ENCODE measurements around the gene ABHD6. TPM values are rescaled to one million over a fixed set of nuclear protein-coding genes. Genes with fewer than 3 reads are reported as not detected.
"Not testable (repeated sequence)": the region's sequence is repeated elsewhere in the genome, so short reads cannot be mapped to it uniquely, and the experiment has no call there.

The ABHD6 gene
- polyA plus RNA-seq, 1 donor = 33.8 TPM

DNA sequence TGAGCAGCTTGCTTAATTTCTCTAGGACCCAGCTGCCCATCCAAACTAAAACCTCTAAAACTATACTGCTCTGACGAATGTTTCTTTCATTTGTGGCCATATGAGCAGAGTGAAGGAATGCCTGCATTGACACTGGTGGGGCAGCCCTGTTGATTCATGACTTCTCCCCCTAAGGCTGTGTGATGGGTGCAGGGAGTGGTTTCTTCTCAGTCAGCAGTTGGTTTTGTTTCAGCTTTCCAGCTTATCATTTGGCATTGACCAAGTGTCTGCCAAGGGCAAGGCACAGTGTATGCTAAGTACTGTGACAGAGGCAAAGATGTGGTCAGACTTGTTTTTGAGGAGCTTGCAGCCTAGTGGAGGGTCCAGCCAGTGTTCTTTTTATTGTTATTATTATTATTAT lies 4.7 kb downstream of the ABHD6 start:
- H3K4me1 ChIP-seq (ENCODE audit: control insufficient read depth, insufficient read depth, low read length) = peaks cover 25% of the 10 kb centered on the region
- H3K4me3 ChIP-seq (ENCODE audit: low read length) = no peak overlapping the region
- H3K27me3 ChIP-seq (ENCODE audit: control insufficient read depth, insufficient read depth, low read length) = no peaks in the 10 kb centered on the region
- H3K9me3 ChIP-seq (ENCODE audit: control insufficient read depth, low read depth, low read length) = no peaks in the 10 kb centered on the region
- WGBS (ENCODE audit: insufficient coverage, low lambda C conversion rate) = no CpG with 5 or more reads among the region's 1 CpG
- H3K36me3 ChIP-seq (ENCODE audit: control insufficient read depth, insufficient read depth, low read length) = no peaks in the 10 kb centered on the region
- DNase-seq = no peak
- H3K27ac ChIP-seq (ENCODE audit: low read length) = peak overlapping the region; percentile 88

DNA sequence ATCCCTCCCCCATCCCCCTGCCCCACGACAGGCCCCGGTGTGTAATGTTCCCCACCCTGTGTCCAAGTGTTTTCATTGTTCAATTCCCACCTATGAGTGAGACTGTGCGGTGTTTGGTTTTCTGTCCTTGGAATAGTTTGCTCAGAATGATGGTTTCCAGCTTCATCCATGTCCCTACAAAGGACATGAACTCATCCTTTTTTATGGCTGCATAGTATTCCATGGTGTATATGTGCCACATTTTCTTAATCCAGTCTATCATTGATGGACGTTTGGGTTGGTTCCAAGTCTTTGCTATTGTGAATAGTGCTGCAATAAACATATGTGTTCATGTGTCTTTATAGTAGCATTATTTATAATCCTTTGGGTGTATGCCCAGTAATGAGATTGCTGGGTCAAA lies 5.3 kb downstream of the ABHD6 start:
- H3K36me3 ChIP-seq (ENCODE audit: control insufficient read depth, insufficient read depth, low read length); H3K27me3 ChIP-seq (ENCODE audit: control insufficient read depth, insufficient read depth, low read length); H3K4me3 ChIP-seq (ENCODE audit: low read length); DNase-seq; H3K9me3 ChIP-seq (ENCODE audit: control insufficient read depth, low read depth, low read length); H3K27ac ChIP-seq (ENCODE audit: low read length): not testable (repeated sequence)
- WGBS (ENCODE audit: insufficient coverage, low lambda C conversion rate) = no CpG with 5 or more reads among the region's 4 CpGs
- H3K4me1 ChIP-seq (ENCODE audit: control insufficient read depth, insufficient read depth, low read length) = peaks cover 29% of the 10 kb centered on the region

DNA sequence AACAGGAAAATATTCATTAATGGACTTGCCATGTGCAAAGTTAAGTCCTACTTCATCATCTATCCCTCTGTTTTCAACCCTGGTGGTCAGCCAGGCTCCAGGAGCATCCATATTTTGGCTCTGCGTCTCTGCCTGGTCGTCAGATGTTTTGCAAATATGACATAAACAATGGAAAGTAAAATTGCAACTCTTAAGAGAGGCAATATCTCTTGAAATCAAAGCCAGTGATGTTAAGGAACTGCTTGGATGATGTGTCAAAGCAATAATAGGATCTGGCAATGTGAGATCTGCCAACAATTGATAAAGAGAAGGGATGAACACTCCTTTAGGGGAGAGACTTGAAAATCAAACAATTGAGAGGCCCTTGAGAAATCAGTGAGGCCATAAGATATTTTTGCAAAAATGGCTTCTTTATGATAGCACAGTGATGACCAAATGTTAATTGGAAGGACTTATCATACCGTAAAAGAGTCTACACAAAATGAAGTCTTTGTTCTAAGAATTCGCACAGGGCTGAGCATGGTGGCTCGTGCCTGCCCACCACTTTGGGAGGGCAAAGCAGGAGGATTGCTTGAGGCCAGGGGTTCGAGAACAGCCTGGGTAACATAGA lies 6.5 kb downstream of the ABHD6 start:
- Histone ChIP-seq H3K9me3 (ENCODE audit: control insufficient read depth, low read depth, low read length) (no peaks in the 10 kb centered on the region), H3K4me3 (ENCODE audit: low read length) (no peak overlapping the region), H3K4me1 (ENCODE audit: control insufficient read depth, insufficient read depth, low read length) (peaks cover 23% of the 10 kb centered on the region), H3K36me3 (ENCODE audit: control insufficient read depth, insufficient read depth, low read length) (no peaks in the 10 kb centered on the region), H3K27me3 (ENCODE audit: control insufficient read depth, insufficient read depth, low read length) (no peaks in the 10 kb centered on the region), H3K27ac (ENCODE audit: low read length) (no peak overlapping the region)
- WGBS (ENCODE audit: insufficient coverage, low lambda C conversion rate) = no CpG with 5 or more reads among the region's 6 CpGs
- no peak for DNase-seq

DNA sequence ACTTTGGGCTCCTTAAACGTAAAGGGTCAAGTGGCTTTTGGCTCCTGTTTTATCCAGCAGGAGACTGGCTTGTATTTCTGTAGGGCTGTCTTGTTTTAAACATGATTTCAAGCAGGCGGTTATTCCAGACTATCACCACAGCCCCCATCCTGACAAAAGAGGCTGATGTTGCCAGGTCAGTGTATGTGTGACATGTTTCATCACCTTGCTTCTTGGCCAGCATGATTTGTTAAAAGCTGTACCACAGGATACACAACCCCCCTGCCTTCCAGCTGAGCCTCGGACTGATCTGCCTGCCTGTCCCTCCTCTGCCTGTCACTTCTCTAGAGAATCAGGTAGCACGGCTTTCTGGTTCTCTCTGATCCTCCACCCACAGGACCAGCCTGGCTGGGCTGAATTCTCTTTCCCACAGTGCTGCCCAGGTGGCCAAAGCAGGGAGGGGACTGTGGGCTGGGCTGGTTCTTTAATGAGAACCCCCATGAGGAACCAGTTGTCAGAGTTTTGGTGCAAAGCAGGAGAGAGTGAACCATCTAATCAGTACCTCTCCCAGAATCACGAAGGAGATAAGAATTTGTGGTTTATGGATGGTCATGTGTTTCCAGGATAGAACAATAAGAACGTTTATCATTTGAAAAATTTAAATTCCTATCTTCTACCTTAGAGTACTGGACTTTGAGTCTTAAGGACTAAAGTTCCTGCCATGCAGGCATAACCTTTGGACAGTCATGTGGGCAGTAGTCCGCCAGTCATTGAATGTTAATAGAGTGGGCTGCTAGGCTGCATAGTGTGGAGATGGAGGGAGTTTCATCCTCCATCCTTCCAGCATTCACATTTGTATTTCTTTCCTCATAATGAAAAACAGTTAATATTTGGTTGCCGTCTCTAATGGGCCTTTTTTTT lies 8.8 kb downstream of the ABHD6 start:
- DNase-seq = peak; percentile 54 to 70
- no CpG with 5 or more reads among the region's 8 CpGs for WGBS (ENCODE audit: insufficient coverage, low lambda C conversion rate)
- Histone ChIP-seq H3K4me3 (ENCODE audit: low read length) (no peak overlapping the region), H3K27ac (ENCODE audit: low read length) (peak overlapping the region; percentile 60), H3K36me3 (ENCODE audit: control insufficient read depth, insufficient read depth, low read length) (no peaks in the 10 kb centered on the region), H3K9me3 (ENCODE audit: control insufficient read depth, low read depth, low read length) (no peaks in the 10 kb centered on the region), H3K4me1 (ENCODE audit: control insufficient read depth, insufficient read depth, low read length) (peaks cover 28% of the 10 kb centered on the region), H3K27me3 (ENCODE audit: control insufficient read depth, insufficient read depth, low read length) (no peaks in the 10 kb centered on the region)

DNA sequence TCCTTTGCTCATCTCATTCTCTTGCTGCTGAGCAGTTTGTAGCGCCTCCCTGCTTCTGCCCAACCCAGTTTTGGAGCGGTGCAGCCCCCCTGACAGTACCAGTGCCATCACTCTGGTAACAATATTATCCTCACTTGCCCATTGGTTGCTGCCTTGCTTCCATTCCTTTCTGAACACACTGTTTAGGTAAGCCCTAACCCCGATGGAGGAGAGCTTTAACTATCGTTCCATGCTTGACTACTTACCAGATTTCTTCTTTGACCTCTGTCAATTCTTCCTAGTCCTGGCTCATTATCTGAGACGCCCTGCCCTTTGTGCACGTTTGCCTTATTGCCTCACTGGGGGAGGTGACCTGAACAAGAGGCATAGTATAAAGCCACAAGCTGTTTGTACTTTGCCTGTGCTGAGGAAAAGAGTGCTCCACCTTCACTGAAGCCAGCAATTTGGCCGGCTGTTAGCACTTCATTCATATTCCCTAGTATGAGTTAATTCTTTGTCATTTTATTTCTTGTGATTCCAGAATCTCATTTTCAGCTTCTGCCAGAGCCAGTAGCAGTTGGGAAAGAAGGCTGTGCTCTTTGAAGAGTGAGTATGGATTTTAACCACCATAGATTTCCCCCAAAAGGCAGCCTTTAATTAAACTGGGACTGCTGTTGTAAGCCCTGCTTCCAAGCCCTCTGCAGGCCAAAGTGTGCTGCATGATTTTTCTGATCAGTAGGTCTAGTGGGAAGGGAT lies 11.9 kb downstream of the ABHD6 start:
- H3K27me3 ChIP-seq (ENCODE audit: control insufficient read depth, insufficient read depth, low read length) = no peaks in the 10 kb centered on the region
- H3K27ac ChIP-seq (ENCODE audit: low read length) = peak overlapping the region; percentile 69
- peak overlapping the region; percentile 44 for H3K4me3 ChIP-seq (ENCODE audit: low read length)
- DNase-seq = peak; percentile 86 to 91
- no peaks in the 10 kb centered on the region for H3K9me3 ChIP-seq (ENCODE audit: control insufficient read depth, low read depth, low read length)
- H3K4me1 ChIP-seq (ENCODE audit: control insufficient read depth, insufficient read depth, low read length) = peaks cover 28% of the 10 kb centered on the region
- WGBS (ENCODE audit: insufficient coverage, low lambda C conversion rate) = 0% methylated on average over 2 of the region's 7 CpGs
- H3K36me3 ChIP-seq (ENCODE audit: control insufficient read depth, insufficient read depth, low read length) = peaks cover 2% of the 10 kb centered on the region

DNA sequence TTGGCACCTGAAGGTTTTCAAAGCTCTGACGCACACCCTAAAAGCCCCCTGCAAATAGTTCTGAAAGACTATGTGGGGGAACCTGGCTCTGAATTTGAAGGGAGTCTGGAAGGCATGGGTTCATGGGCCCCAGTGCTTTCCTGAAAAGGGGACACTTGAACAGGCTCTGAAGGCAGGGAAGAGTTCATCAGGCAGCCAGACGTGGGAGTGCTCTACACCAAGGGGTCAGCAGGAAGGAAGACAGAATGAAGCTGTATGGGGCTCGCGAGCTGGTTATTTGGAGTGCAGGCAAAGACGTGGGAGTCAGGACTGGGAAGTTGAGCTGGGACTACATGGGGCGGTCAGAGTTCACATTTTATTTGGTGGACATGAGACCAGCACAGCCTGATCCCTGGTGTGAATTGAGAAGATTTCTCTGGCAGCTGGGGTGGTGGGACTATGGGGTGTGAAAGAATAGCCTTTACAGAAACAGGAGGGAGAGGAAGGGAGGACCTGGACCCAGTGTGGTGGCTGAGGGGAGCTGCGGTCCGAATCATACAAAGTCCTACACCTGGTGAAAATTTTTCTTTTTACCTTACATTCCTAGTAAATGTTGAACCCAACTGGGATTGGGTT lies 12.6 kb downstream of the ABHD6 start:
- peak overlapping the region; percentile 69 for H3K27ac ChIP-seq (ENCODE audit: low read length)
- H3K4me1 ChIP-seq (ENCODE audit: control insufficient read depth, insufficient read depth, low read length) = peaks cover 28% of the 10 kb centered on the region
- no CpG with 5 or more reads among the region's 8 CpGs for WGBS (ENCODE audit: insufficient coverage, low lambda C conversion rate)
- H3K4me3 ChIP-seq (ENCODE audit: low read length) = peak overlapping the region; percentile 44
- no peaks in the 10 kb centered on the region for H3K9me3 ChIP-seq (ENCODE audit: control insufficient read depth, low read depth, low read length)
- H3K36me3 ChIP-seq (ENCODE audit: control insufficient read depth, insufficient read depth, low read length) = peaks cover 2% of the 10 kb centered on the region
- no peaks in the 10 kb centered on the region for H3K27me3 ChIP-seq (ENCODE audit: control insufficient read depth, insufficient read depth, low read length)
- DNase-seq = peak in 1 of 2 donors; percentile 32

DNA sequence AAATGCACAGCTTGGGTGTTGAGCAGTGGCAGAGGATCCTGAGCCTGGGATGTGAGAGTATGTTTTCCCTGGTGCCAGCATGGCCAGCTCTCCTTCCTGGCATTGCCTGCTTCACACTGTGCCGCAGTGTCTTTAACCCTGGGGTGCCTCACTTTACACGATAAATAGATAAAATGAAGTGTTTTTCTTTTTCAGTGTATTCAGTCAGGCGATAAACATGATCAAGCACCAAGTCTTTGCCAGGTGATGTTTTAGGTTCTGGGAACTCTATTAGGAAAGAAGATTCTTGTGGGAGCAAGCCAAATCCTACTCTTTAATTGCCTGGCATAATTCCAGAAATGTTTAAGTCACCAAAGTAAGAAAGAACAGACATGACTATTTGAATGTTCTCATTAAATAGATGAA lies 14.0 kb downstream of the ABHD6 start:
- Histone ChIP-seq H3K4me1 (ENCODE audit: control insufficient read depth, insufficient read depth, low read length) (peaks cover 15% of the 10 kb centered on the region), H3K9me3 (ENCODE audit: control insufficient read depth, low read depth, low read length) (no peaks in the 10 kb centered on the region), H3K27me3 (ENCODE audit: control insufficient read depth, insufficient read depth, low read length) (no peaks in the 10 kb centered on the region), H3K36me3 (ENCODE audit: control insufficient read depth, insufficient read depth, low read length) (peaks cover 2% of the 10 kb centered on the region), H3K27ac (ENCODE audit: low read length) (no peak overlapping the region), H3K4me3 (ENCODE audit: low read length) (no peak overlapping the region)
- DNase-seq = no peak
- WGBS (ENCODE audit: insufficient coverage, low lambda C conversion rate) = no CpG with 5 or more reads among the region's 3 CpGs

DNA sequence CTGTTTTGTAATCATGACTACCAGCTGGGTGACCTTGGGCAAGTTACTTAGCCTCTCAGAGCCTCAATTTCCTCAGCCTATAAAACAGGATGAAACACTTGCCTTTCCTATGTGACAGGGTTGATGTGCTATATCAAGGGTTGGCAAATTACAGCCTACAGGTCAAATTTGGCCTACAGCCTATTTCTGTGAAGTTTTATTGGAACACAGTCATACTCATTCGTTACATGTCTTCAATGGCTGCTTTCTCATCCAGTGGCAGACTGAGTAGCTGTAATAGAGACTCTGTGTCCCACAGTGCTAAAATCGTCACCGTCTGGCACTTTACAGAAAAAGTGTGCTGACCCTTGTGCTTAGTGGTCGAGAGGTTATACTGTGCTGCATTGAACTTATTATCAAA lies 16.6 kb downstream of the ABHD6 start:
- DNase-seq = no peak
- H3K9me3 ChIP-seq (ENCODE audit: control insufficient read depth, low read depth, low read length) = no peaks in the 10 kb centered on the region
- WGBS (ENCODE audit: insufficient coverage, low lambda C conversion rate) = no CpG with 5 or more reads among the region's 4 CpGs
- no peak overlapping the region for H3K27ac ChIP-seq (ENCODE audit: low read length)
- no peak overlapping the region for H3K4me3 ChIP-seq (ENCODE audit: low read length)
- H3K36me3 ChIP-seq (ENCODE audit: control insufficient read depth, insufficient read depth, low read length) = peaks cover 13% of the 10 kb centered on the region
- no peaks in the 10 kb centered on the region for H3K27me3 ChIP-seq (ENCODE audit: control insufficient read depth, insufficient read depth, low read length)
- peaks cover 5% of the 10 kb centered on the region for H3K4me1 ChIP-seq (ENCODE audit: control insufficient read depth, insufficient read depth, low read length)

DNA sequence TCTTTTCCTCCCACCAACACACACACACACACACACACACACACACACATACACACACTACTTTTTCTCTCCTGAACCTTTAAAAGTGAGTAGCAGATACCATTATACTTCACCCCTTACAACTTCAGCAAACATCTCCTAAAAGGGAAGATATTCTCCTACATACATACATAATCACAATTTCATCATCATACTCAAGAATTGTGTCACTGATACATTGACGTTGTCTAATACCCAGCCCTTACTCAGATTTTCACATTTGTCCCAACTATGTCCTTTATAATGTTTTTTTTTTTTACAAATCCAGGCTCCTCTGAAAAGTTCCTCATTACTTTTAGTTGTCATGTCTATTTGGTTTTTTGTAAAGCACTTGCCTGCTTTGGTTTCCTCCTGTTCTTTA lies 18.5 kb downstream of the ABHD6 start:
- 100% methylated on average over 1 of the region's 1 CpG for WGBS (ENCODE audit: insufficient coverage, low lambda C conversion rate)
- no peak for DNase-seq
- H3K9me3 ChIP-seq (ENCODE audit: control insufficient read depth, low read depth, low read length) = no peaks in the 10 kb centered on the region
- H3K27me3 ChIP-seq (ENCODE audit: control insufficient read depth, insufficient read depth, low read length) = no peaks in the 10 kb centered on the region
- no peak overlapping the region for H3K27ac ChIP-seq (ENCODE audit: low read length)
- H3K36me3 ChIP-seq (ENCODE audit: control insufficient read depth, insufficient read depth, low read length) = peaks cover 19% of the 10 kb centered on the region
- no peak overlapping the region for H3K4me3 ChIP-seq (ENCODE audit: low read length)
- H3K4me1 ChIP-seq (ENCODE audit: control insufficient read depth, insufficient read depth, low read length) = no peaks in the 10 kb centered on the region

DNA sequence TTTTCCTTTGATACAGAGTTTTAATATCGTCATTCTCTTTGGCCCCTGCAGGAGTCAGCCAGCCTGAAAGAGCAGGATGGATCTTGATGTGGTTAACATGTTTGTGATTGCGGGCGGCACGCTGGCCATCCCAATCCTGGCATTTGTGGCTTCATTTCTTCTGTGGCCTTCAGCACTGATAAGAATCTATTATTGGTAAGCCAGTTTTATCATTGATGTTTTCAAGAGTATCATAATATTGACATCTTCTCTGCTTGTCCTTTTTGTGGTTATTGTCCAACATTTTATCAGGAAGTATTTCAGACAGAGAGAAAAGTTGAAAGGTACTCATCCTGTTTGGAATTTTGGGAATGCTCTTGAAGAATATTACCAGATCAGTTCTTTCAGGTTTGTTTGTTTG lies 18.9 kb downstream of the ABHD6 start:
- no peaks in the 10 kb centered on the region for H3K27me3 ChIP-seq (ENCODE audit: control insufficient read depth, insufficient read depth, low read length)
- DNase-seq = no peak
- no peaks in the 10 kb centered on the region for H3K4me1 ChIP-seq (ENCODE audit: control insufficient read depth, insufficient read depth, low read length)
- H3K27ac ChIP-seq (ENCODE audit: low read length) = no peak overlapping the region
- H3K4me3 ChIP-seq (ENCODE audit: low read length) = no peak overlapping the region
- H3K9me3 ChIP-seq (ENCODE audit: control insufficient read depth, low read depth, low read length) = no peaks in the 10 kb centered on the region
- no CpG with 5 or more reads among the region's 4 CpGs for WGBS (ENCODE audit: insufficient coverage, low lambda C conversion rate)
- H3K36me3 ChIP-seq (ENCODE audit: control insufficient read depth, insufficient read depth, low read length) = peaks cover 19% of the 10 kb centered on the region
